Vagina (tissue), 2 donors: ENCODE data around the gene CGB1.
"Not testable (repeated sequence)": the region's sequence is repeated elsewhere in the genome, so short reads cannot be mapped to it uniquely, and the experiment has no call there.

Experiments
- CTCF ChIP-seq, 3 experiments: fragments of 450-650 bp in 2 of 3; fragments of 200-600 bp in 1 of 3; sonication (generic) in 1 of 3; IDR thresholded peaks; one replicate each; pipeline ENCODE4 v1.5.1; 2017 to 2019; ENCODE audit warnings: antibody characterized with exemption in 3 of 3, mild to moderate bottlenecking in 2 of 3, moderate library complexity in 2 of 3
- POLR2A ChIP-seq, 2 donors: fragments of 450-650 bp; IDR thresholded peaks; one replicate each; pipeline ENCODE4 v1.6.1; 2017; ENCODE audit warnings: antibody characterized with exemption in 2 of 2, mild to moderate bottlenecking in 2 of 2, moderate library complexity in 2 of 2
- POLR2AphosphoS5 ChIP-seq, 2 donors: sonication (generic); formaldehyde crosslinking; IDR thresholded peaks; one replicate each; pipeline ENCODE4 v1.9.0; 2017; ENCODE audit warnings: antibody characterized with exemption in 2 of 2, mild to moderate bottlenecking in 2 of 2, low read depth in 1 of 2; ENCODE audit not compliant: insufficient read depth in 1 of 2

- not testable (repeated sequence) for TF ChIP-seq CTCF (IDR thresholded peaks at IDR 0.05); POLR2A (IDR thresholded peaks at IDR 0.05); POLR2AphosphoS5 (IDR thresholded peaks at IDR 0.05; ENCODE audit: insufficient read depth in 1 of 2, low read depth in 1 of 2)
Observed at GRCh38 chr19:49018388-49019241, 18.1 kb downstream of the CGB1 start.
